ENCODE data around the gene CDHR1. TPM values are rescaled to one million over a fixed set of nuclear protein-coding genes. Genes with fewer than 3 reads are reported as not detected.

CDHR1 gene
- polyA plus RNA-seq, 3 donors: not detected

DNA sequence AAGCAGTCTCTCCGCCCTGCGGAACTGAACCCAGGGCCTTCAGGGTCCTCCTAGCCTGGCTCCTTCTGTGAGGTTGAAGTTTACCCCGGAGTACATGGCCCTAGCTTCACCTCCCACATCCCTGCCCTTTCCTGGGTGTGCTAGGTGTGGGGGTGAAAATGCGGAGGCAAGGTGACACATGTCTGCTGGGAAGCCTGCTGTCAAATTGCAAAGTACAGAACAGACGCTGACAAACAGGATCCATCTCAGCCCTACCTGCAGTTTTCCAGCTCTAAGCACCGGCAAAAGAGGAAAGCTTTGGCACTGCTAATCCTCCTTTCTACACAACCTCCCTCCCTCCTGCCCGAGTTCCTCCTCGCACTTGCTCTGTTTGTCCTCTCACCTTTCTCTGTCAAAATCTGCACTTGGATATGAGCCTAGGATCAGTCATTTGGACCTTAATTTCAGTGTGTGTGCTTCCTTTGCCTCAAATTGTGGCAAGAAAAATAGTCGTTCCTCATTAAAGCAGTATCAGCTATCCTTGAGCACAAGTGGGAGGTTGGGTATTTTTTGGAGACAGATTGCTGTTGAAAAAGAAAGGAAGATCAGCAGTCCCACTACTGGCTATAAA is 35.2 kb upstream of the CDHR1 start:
- Mint-ChIP-seq H3K27ac (no peak overlapping the region), H3K27me3 (ENCODE audit: low read depth in 3 of 3) (peaks cover 8 to 21% (median 21%) of the 10 kb centered on the region in 3 donors), H3K4me1 (peaks cover 25% of the 10 kb centered on the region), H3K9me3 (peaks cover 0 to 2% (median 0%) of the 10 kb centered on the region in 7 donors), H3K4me3 (peak overlapping the region in 1 of 2 donors; percentile 80), H3K36me3 (peaks cover 16 to 19% of the 10 kb centered on the region in 2 donors)
- Histone ChIP-seq H3K36me3 (replicated peaks in 1 of 2; ENCODE audit: control insufficient read depth in 1 of 2, insufficient read depth in 2 of 2, low read length in 2 of 2) (peaks cover 9 to 18% of the 10 kb centered on the region in 2 donors), H3K9me3 (replicated peaks in 1 of 2; ENCODE audit: control insufficient read depth in 1 of 2, insufficient read depth in 1 of 2, low read length in 2 of 2) (no peaks in the 10 kb centered on the region), H3K4me2 (replicated peaks; ENCODE audit: extremely low read depth, low read length, poor library complexity, severe bottlenecking) (no peak overlapping the region), H3K4me3 (replicated peaks in 1 of 3; ENCODE audit: low read depth in 2 of 3, low read length in 3 of 3) (no peak overlapping the region), H4K20me1 (ENCODE audit: insufficient read depth, low read length) (no peaks in the 10 kb centered on the region), H3K27ac (ENCODE audit: low read depth in 1 of 2, low read length in 2 of 2) (no peak overlapping the region), H3K27me3 (ENCODE audit: control insufficient read depth in 2 of 2, insufficient read depth in 2 of 2, low read length in 2 of 2) (peaks cover 7 to 10% of the 10 kb centered on the region in 2 donors), H2AFZ (ENCODE audit: insufficient read depth, low read depth, low read length, poor library complexity, severe bottlenecking) (no peak overlapping the region), H3K79me2 (ENCODE audit: insufficient read depth, low read length) (no peaks in the 10 kb centered on the region), H3K9ac (ENCODE audit: insufficient read depth, low read length, poor library complexity, severe bottlenecking) (no peak overlapping the region), H3K4me1 (ENCODE audit: control insufficient read depth in 1 of 2, insufficient read depth in 2 of 2, low read length in 2 of 2) (peaks cover 7 to 18% of the 10 kb centered on the region in 2 donors)
- no peak for DNase-seq
- intact Hi-C loops (cut with micrococcal nuclease): no loop called here
- WGBS (ENCODE audit: insufficient coverage): 56% methylated on average over 4 of the region's 9 CpGs
- TF ChIP-seq, protein P1, sequence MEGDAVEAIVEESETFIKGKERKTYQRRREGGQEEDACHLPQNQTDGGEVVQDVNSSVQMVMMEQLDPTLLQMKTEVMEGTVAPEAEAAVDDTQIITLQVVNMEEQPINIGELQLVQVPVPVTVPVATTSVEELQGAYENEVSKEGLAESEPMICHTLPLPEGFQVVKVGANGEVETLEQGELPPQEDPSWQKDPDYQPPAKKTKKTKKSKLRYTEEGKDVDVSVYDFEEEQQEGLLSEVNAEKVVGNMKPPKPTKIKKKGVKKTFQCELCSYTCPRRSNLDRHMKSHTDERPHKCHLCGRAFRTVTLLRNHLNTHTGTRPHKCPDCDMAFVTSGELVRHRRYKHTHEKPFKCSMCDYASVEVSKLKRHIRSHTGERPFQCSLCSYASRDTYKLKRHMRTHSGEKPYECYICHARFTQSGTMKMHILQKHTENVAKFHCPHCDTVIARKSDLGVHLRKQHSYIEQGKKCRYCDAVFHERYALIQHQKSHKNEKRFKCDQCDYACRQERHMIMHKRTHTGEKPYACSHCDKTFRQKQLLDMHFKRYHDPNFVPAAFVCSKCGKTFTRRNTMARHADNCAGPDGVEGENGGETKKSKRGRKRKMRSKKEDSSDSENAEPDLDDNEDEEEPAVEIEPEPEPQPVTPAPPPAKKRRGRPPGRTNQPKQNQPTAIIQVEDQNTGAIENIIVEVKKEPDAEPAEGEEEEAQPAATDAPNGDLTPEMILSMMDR (IDR thresholded peaks at IDR 0.05): no peak

DNA sequence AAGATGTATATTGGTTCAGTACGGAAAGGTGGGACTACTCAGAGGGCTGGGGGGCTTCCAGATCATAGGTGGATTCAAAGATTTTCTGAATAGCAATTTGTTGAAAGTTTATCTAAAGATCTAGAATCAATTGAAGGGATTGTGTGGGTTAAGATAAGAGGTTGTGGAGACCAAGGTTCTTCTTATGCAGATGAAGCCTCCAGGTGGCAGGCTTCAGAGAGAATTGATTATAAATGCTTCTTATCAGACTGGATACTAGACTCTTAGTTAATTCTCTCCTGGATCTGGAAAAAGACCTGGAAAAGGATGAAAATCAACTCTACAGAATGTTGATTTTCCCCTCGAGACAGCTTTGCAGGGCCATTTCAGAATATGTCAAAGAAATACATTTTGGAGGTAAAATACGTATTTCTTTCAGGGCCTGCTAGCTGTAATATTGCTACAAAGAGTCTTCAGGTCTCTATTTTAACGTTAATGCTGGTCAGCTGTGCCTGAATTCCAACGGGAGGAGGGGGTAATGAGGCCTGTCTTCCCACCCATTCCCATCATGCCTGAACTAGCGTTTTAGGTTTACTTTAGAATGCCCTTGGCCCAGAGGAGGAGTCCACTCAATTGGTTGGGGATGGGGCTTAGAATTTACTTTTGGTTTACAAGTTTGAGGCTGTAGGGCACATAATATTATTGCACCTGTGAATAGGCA is 33.5 kb upstream of the CDHR1 start:
- Mint-ChIP-seq H3K4me3 (no peak overlapping the region), H3K27me3 (ENCODE audit: low read depth in 3 of 3) (peaks cover 11 to 23% (median 21%) of the 10 kb centered on the region in 3 donors), H3K9me3 (peaks cover 0 to 2% (median 0%) of the 10 kb centered on the region in 7 donors), H3K27ac (peak overlapping the region in 1 of 7 donors; percentile 10), H3K4me1 (peaks cover 25% of the 10 kb centered on the region), H3K36me3 (peaks cover under 1 to 3% of the 10 kb centered on the region in 2 donors)
- peaks cover 7 to 18% of the 10 kb centered on the region in 2 donors for H3K4me1 ChIP-seq (ENCODE audit: control insufficient read depth in 1 of 2, insufficient read depth in 2 of 2, low read length in 2 of 2)
- no peaks in the 10 kb centered on the region for H4K20me1 ChIP-seq (ENCODE audit: insufficient read depth, low read length)
- H3K4me2 ChIP-seq (replicated peaks; ENCODE audit: extremely low read depth, low read length, poor library complexity, severe bottlenecking): no peak overlapping the region
- no peak overlapping the region for H2AFZ ChIP-seq (ENCODE audit: insufficient read depth, low read depth, low read length, poor library complexity, severe bottlenecking)
- TF ChIP-seq, protein P1 (IDR thresholded peaks at IDR 0.05): no peak
- peaks cover 7 to 15% of the 10 kb centered on the region in 2 donors for H3K27me3 ChIP-seq (ENCODE audit: control insufficient read depth in 2 of 2, insufficient read depth in 2 of 2, low read length in 2 of 2)
- no peak overlapping the region for H3K4me3 ChIP-seq (replicated peaks in 1 of 3; ENCODE audit: low read depth in 2 of 3, low read length in 3 of 3)
- no peaks in the 10 kb centered on the region for H3K9me3 ChIP-seq (replicated peaks in 1 of 2; ENCODE audit: control insufficient read depth in 1 of 2, insufficient read depth in 1 of 2, low read length in 2 of 2)
- WGBS (ENCODE audit: insufficient coverage): 73% methylated on average over 2 of the region's 6 CpGs
- DNase-seq: no peak
- intact Hi-C loops (cut with micrococcal nuclease): no loop called here
- H3K27ac ChIP-seq (ENCODE audit: low read depth in 1 of 2, low read length in 2 of 2): no peak overlapping the region
- no peaks in the 10 kb centered on the region for H3K79me2 ChIP-seq (ENCODE audit: insufficient read depth, low read length)
- H3K9ac ChIP-seq (ENCODE audit: insufficient read depth, low read length, poor library complexity, severe bottlenecking): no peak overlapping the region
- H3K36me3 ChIP-seq (replicated peaks in 1 of 2; ENCODE audit: control insufficient read depth in 1 of 2, insufficient read depth in 2 of 2, low read length in 2 of 2): peaks cover 0 to 1% of the 10 kb centered on the region in 2 donors

All from CD14-positive monocyte (primary cell).